ENCODE measurements around the gene CCDC91. TPM values are rescaled to one million over a fixed set of nuclear protein-coding genes. Genes with fewer than 3 reads are reported as not detected.

CCDC91 gene
- total RNA-seq, 4 donors from 2014 or later: 48.6 to 95.3 (median 52.1) TPM

GRCh38 chr12:28343713-28344112, 153.5 kb downstream of the CCDC91 start:
- no peak for TF ChIP-seq CTCF (IDR thresholded peaks at IDR 0.05; ENCODE audit: low read depth)

DNA sequence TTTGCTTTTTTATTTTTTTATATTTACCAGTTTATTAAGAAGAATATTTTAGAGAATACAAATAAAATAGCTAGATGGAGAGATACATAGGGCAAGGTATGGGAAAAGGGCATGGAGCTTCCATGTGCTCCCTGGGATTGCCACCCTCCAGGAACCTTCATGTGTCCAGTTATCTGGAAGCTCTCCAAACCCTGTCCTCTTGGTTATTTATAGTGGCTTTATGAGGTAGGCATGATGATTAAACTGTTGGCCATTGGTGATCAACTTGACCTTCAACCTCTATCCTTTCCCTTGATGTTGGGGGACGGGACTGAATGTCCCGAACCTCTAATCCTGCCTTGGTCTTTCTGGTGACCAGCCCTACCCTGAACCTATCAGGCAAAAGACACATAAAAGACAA, 156.3 kb downstream of the CCDC91 start:
- TF ChIP-seq CTCF (IDR thresholded peaks at IDR 0.05; ENCODE audit: low read depth): no peak

GRCh38 chr12:28349196-28349595, 158.9 kb downstream of the CCDC91 start:
- no peak for TF ChIP-seq CTCF (IDR thresholded peaks at IDR 0.05; ENCODE audit: low read depth)

DNA sequence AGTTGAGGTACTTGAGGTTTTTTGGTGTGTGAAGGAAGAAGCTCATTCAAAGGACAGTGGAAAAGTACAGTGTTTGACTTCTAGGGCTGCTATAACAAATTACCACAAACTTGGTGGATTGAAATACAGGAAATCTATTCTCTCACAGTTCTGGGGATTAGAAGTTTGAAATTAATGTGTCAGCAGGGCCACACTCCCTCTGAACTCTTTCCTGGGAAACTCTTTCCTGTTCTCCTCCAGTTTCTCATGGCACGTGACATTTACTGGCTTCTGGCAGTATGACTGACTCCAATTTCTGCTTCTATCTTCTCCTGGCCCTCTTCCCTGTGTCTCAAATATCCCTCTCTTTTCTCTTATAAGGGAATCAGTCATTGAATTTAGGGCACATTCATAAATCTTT, 160.2 kb downstream of the CCDC91 start:
- TF ChIP-seq CTCF (IDR thresholded peaks at IDR 0.05; ENCODE audit: low read depth): no peak

GRCh38 chr12:28351414-28351813, 161.2 kb downstream of the CCDC91 start:
- TF ChIP-seq CTCF (IDR thresholded peaks at IDR 0.05; ENCODE audit: low read depth): no peak

- no peak for TF ChIP-seq CTCF (IDR thresholded peaks at IDR 0.05; ENCODE audit: low read depth)
Measured at GRCh38 chr12:28355161-28355560, 164.9 kb downstream of the CCDC91 start.

DNA sequence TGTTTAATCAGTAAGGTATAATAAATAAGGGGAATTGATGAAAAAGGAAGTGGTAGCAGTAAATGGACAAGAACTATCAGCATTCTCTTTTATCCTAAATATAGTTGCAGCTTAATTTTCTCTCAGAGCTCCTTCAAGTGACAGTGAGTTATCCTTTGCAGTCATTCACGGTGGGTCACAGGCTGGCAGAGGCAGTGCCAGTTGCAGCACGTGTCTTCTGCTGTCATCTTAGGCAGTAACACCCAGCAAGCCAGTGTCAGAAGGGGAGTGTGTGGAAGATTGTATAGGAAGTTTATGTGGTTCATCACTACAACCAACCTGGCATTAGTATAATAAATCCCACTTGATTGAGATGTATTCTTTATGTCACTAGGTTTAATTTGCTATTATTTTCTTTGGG, 170.0 kb downstream of the CCDC91 start:
- TF ChIP-seq CTCF (IDR thresholded peaks at IDR 0.05; ENCODE audit: low read depth): no peak

Measured in subcutaneous adipose tissue (tissue), 4 donors.